Measurements from ENCODE around the gene MEGF8. TPM values are rescaled to one million over a fixed set of nuclear protein-coding genes. Genes with fewer than 3 reads are reported as not detected.

MEGF8 gene
- total and polyA plus RNA-seq, 7 donors = 3.3 to 21.1 (median 8.1) TPM

- ATAC-seq (no peak), DNase-seq (no peak)
- peaks cover 6% of the 10 kb centered on the region for H3K4me1 ChIP-seq
- peaks cover 0 to 71% of the 10 kb centered on the region in 2 donors for H3K36me3 ChIP-seq (ENCODE audit: insufficient read depth in 1 of 2, low read depth in 1 of 2)
- H3K27ac ChIP-seq = no peak overlapping the region
- TF ChIP-seq CTCF (IDR thresholded peaks at IDR 0.05) = no peak
- H3K27me3 ChIP-seq (ENCODE audit: insufficient read depth in 3 of 3, low read length in 2 of 3) = no peaks in the 10 kb centered on the region
- no peak overlapping the region for H3K4me3 ChIP-seq
- intact Hi-C loops (cut with DNase I) = no loop called here
- WGBS, 3 donors = 93 to 95% (median 94%) methylated on average over 12 to 14 of the region's 14 CpGs
- no peaks in the 10 kb centered on the region for H3K9me3 ChIP-seq
Measured at GRCh38 chr19:42349378-42350107, 24.1 kb downstream of the MEGF8 start.

GRCh38 chr19:42350417-42350816 is 25.0 kb downstream of the MEGF8 start:
- no peak for TF ChIP-seq CTCF (IDR thresholded peaks at IDR 0.05)
- Histone ChIP-seq H3K4me3 (no peak overlapping the region), H3K4me1 (peaks cover 2% of the 10 kb centered on the region), H3K36me3 (ENCODE audit: insufficient read depth in 1 of 2, low read depth in 1 of 2) (peaks cover 0 to 71% of the 10 kb centered on the region in 2 donors), H3K27me3 (ENCODE audit: insufficient read depth in 3 of 3, low read length in 2 of 3) (no peaks in the 10 kb centered on the region), H3K27ac (no peak overlapping the region), H3K9me3 (no peaks in the 10 kb centered on the region)
- intact Hi-C loops (cut with DNase I) = no loop called here
- ATAC-seq (no peak), DNase-seq (no peak)
- 86 to 90% (median 89%) methylated on average over 3 of the region's 3 CpGs for WGBS, 3 donors

GRCh38 chr19:42351079-42351735 is 25.8 kb downstream of the MEGF8 start:
- TF ChIP-seq CTCF (IDR thresholded peaks at IDR 0.05) = no peak
- no peaks in the 10 kb centered on the region for H3K9me3 ChIP-seq
- WGBS, 3 donors = 88 to 91% (median 89%) methylated on average over 18 to 21 of the region's 21 CpGs
- peaks cover 0 to 74% of the 10 kb centered on the region in 2 donors for H3K36me3 ChIP-seq (ENCODE audit: insufficient read depth in 1 of 2, low read depth in 1 of 2)
- no peak overlapping the region for H3K27ac ChIP-seq
- no peak overlapping the region for H3K4me3 ChIP-seq
- ATAC-seq (no peak), DNase-seq (no peak)
- intact Hi-C loops (cut with DNase I) = no loop called here
- no peaks in the 10 kb centered on the region for H3K27me3 ChIP-seq (ENCODE audit: insufficient read depth in 3 of 3, low read length in 2 of 3)
- H3K4me1 ChIP-seq = no peaks in the 10 kb centered on the region

- DNase-seq = no peak
- Histone ChIP-seq H3K36me3 (ENCODE audit: insufficient read depth in 1 of 2, low read depth in 1 of 2) (peaks cover 3 to 83% of the 10 kb centered on the region in 2 donors), H3K27ac (no peak overlapping the region), H3K4me1 (no peaks in the 10 kb centered on the region), H3K4me3 (no peak overlapping the region), H3K9me3 (no peaks in the 10 kb centered on the region), H3K27me3 (ENCODE audit: insufficient read depth in 3 of 3, low read length in 2 of 3) (no peaks in the 10 kb centered on the region)
- 85 to 87% (median 86%) methylated on average over 28 to 31 of the region's 31 CpGs for WGBS, 3 donors
- ATAC-seq = no peak
- TF ChIP-seq CTCF (IDR thresholded peaks at IDR 0.05) = no peak
- intact Hi-C loops (cut with DNase I) = no loop called here
Measured at GRCh38 chr19:42352301-42353259, 27.1 kb downstream of the MEGF8 start.

Measured in psoas muscle (tissue), 8 donors.